A673 (cell line): ENCODE data around the gene VAPA. TPM values are rescaled to one million over a fixed set of nuclear protein-coding genes. Genes with fewer than 3 reads are reported as not detected.

Experiments
- BruUV-seq: library from RNA; stranded (reverse); fragments of 400-500 nt; replicated peaks from 2 replicates; lab custom pipeline; 2021; lab: Mats Ljungman, UMichigan
- CTCF ChIA-PET: fragments of 300-600 bp; sonication (Branson Sonifier 250); formaldehyde crosslinking; loops from one replicate; lab custom pipeline; 2022; ENCODE audit warnings: antibody characterized with exemption; lab: Charles Lee
- POLR2A ChIA-PET: fragments of 300-600 bp; sonication (Branson Sonifier 250); formaldehyde crosslinking; loops from one replicate; lab custom pipeline; 2022; ENCODE audit warnings: antibody characterized with exemption; ENCODE audit not compliant: low non-redundant PET; lab: Charles Lee
- DNase-seq: peaks from one replicate; pipeline ENCODE4 v3.0.0-alpha.2; 2015; ENCODE audit warnings: low spot score
- H3K27ac ChIP-seq: fragments of 200-600 bp; sonication (generic); 2 replicates; pipeline ENCODE4 v1.5.1; 2016; ENCODE audit warnings: mixed run types, low read depth, mild to moderate bottlenecking, mixed read lengths, antibody characterized with exemption, low read length; ENCODE audit not compliant: poor library complexity, severe bottlenecking
- H3K27me3 ChIP-seq: fragments of 200-600 bp; sonication (generic); replicated peaks from 2 replicates; pipeline ENCODE4 v1.6.1; 2017; ENCODE audit warnings: mixed run types, low read depth, mild to moderate bottlenecking, mixed read lengths, antibody characterized with exemption, low read length; ENCODE audit not compliant: insufficient read depth, poor library complexity
- H3K36me3 ChIP-seq: fragments of 200-600 bp; sonication (generic); 2 replicates; pipeline ENCODE4 v1.6.1; 2016; ENCODE audit warnings: mixed run types, mild to moderate bottlenecking, mixed read lengths, antibody characterized with exemption, low read length; ENCODE audit not compliant: insufficient read depth, poor library complexity, severe bottlenecking
- H3K4me1 ChIP-seq: fragments of 200-600 bp; sonication (generic); 2 replicates; pipeline ENCODE4 v1.6.1; 2017; ENCODE audit warnings: mixed run types, mild to moderate bottlenecking, mixed read lengths, antibody characterized with exemption, low read length; ENCODE audit not compliant: insufficient read depth, poor library complexity, severe bottlenecking
- H3K4me3 ChIP-seq: fragments of 200-600 bp; sonication (generic); 2 replicates; pipeline ENCODE4 v1.5.1; 2016; ENCODE audit warnings: low read depth, mixed run types, mild to moderate bottlenecking, mixed read lengths, low read length; ENCODE audit not compliant: poor library complexity, severe bottlenecking
- H3K9me3 ChIP-seq: fragments of 200-600 bp; sonication (generic); 2 replicates; pipeline ENCODE4 v1.6.1; 2016; ENCODE audit warnings: mixed run types, low read depth, mild to moderate bottlenecking, mixed read lengths, antibody characterized with exemption, low read length; ENCODE audit not compliant: poor library complexity, severe bottlenecking
- CTCF ChIP-seq: fragments of 300-800, 200-600 bp; sonication (generic); conservative IDR thresholded peaks from 2 replicates; pipeline ENCODE4 v1.5.1; 2017; ENCODE audit warnings: low read depth, mild to moderate bottlenecking, antibody characterized with exemption, low read length, moderate library complexity, mixed read lengths
- EZH2 ChIP-seq: fragments of 200-600 bp; sonication (generic); IDR thresholded peaks from 2 replicates; pipeline ENCODE4 v1.6.1; 2017; ENCODE audit warnings: borderline replicate concordance, low read depth, mild to moderate bottlenecking, mixed read lengths, antibody characterized with exemption, low read length; ENCODE audit not compliant: poor library complexity, severe bottlenecking
- intact Hi-C: fragments of 100-400 bp; cut with micrococcal nuclease; formaldehyde crosslinking; loops from one replicate; pipeline ENCODE4 v1.10.0; 2022; ENCODE audit not compliant: unreplicated experiment
- total RNA-seq: library from RNA; stranded (reverse); gene quantifications from 2 replicates; pipeline ENCODE4 v1.2.3, GENCODE V29; 2021

The VAPA gene
- total RNA-seq, 1 experiment from 2014 or later, result 185 TPM

- Histone ChIP-seq H3K9me3 (no peaks in the 10 kb centered on the region), H3K4me3 (no peak overlapping the region), H3K27me3 (no peaks in the 10 kb centered on the region), H3K27ac (no peak overlapping the region), H3K36me3 (no peaks in the 10 kb centered on the region), H3K4me1 (peaks cover 2% of the 10 kb centered on the region)
- POLR2A ChIA-PET, result no interaction called here
- intact Hi-C loops, result no loop called here
- BruUV-seq, result no TSS peak
- no peak for TF ChIP-seq EZH2
- TF ChIP-seq CTCF, result no peak
- CTCF ChIA-PET, result interaction anchor here (0.6 kb wide), 1 partner anchor 355 kb away, joined by 7 read pairs; no protein-coding TSS in a partner anchor
- DNase-seq, result no peak
Observed at GRCh38 chr18:9965711-9966624, 52.2 kb downstream of the VAPA start.

GRCh38 chr18:9968081-9968848 is 54.4 kb downstream of the VAPA start:
- DNase-seq, result no peak
- H3K27me3 ChIP-seq, result no peaks in the 10 kb centered on the region
- TF ChIP-seq CTCF (no peak), EZH2 (no peak)
- intact Hi-C loops, result no loop called here
- POLR2A ChIA-PET, result no interaction called here
- no peaks in the 10 kb centered on the region for H3K36me3 ChIP-seq
- no peaks in the 10 kb centered on the region for H3K9me3 ChIP-seq
- H3K27ac ChIP-seq, result no peak overlapping the region
- no TSS peak for BruUV-seq
- H3K4me3 ChIP-seq, result no peak overlapping the region
- H3K4me1 ChIP-seq, result peaks cover 16% of the 10 kb centered on the region
- CTCF ChIA-PET, result no interaction called here

- Histone ChIP-seq H3K4me1 (peaks cover 16% of the 10 kb centered on the region), H3K9me3 (no peaks in the 10 kb centered on the region), H3K36me3 (no peaks in the 10 kb centered on the region), H3K4me3 (no peak overlapping the region), H3K27ac (no peak overlapping the region), H3K27me3 (no peaks in the 10 kb centered on the region)
- ChIA-PET POLR2A (no interaction called here), CTCF (no interaction called here)
- intact Hi-C loops, result no loop called here
- TF ChIP-seq CTCF (no peak), EZH2 (no peak)
- BruUV-seq, result no TSS peak
- no peak for DNase-seq
Observed at GRCh38 chr18:9969247-9969646, 55.4 kb downstream of the VAPA start.
